GM08714 (cell line): ENCODE results near the gene RAB1B.

Experiments
- H3K4me3 ChIP-seq: fragments of 200-500 bp; sonication (Bioruptor generic); 2 replicates; pipeline ENCODE4 v1.5.1; 2014; ENCODE audit warnings: mild to moderate bottlenecking, low read length, inconsistent platforms
- ZNF274 ChIP-seq: IDR thresholded peaks from 2 replicates; pipeline ENCODE4 v1.6.1; 2012; ENCODE audit warnings: mild to moderate bottlenecking, low read depth, low read length

The RAB1B gene

GRCh38 chr11:66281776-66282467 lies 13.5 kb downstream of the RAB1B start:
- H3K4me3 ChIP-seq, result no peak overlapping the region
- TF ChIP-seq ZNF274, result no peak

- no peak for TF ChIP-seq ZNF274
- H3K4me3 ChIP-seq, result no peak overlapping the region
These were observed 14.3 kb downstream of the RAB1B start for GRCh38 chr11:66282468-66283455.

- no peak overlapping the region for H3K4me3 ChIP-seq
- TF ChIP-seq ZNF274, result no peak
These were observed 15.1 kb downstream of the RAB1B start for GRCh38 chr11:66283461-66284105.

GRCh38 chr11:66284526-66285078 lies 16.2 kb downstream of the RAB1B start:
- no peak overlapping the region for H3K4me3 ChIP-seq

GRCh38 chr11:66285250-66285947 lies 17.0 kb downstream of the RAB1B start:
- TF ChIP-seq ZNF274, result no peak
- H3K4me3 ChIP-seq, result no peak overlapping the region

More at GRCh38 chr11:66284526-66285078, 16.2 kb downstream of the RAB1B start:
- TF ChIP-seq ZNF274, result no peak

- no peak overlapping the region for H3K4me3 ChIP-seq
- no peak for TF ChIP-seq ZNF274
These were observed 18.3 kb downstream of the RAB1B start for GRCh38 chr11:66286699-66287098.

- TF ChIP-seq ZNF274, result no peak
- no peak overlapping the region for H3K4me3 ChIP-seq
These were observed 18.9 kb downstream of the RAB1B start for GRCh38 chr11:66287211-66287888.

- peak overlapping the region; percentile 81 for H3K4me3 ChIP-seq
- TF ChIP-seq ZNF274, result no peak
These were observed 19.6 kb downstream of the RAB1B start for GRCh38 chr11:66287889-66288670.

GRCh38 chr11:66288671-66289547 lies 20.5 kb downstream of the RAB1B start, which contains the start of gene YIF1A:
Gene YIF1A, minus strand, starts transcription at chr11:66289143. Its CDS starts 158 bp downstream, at chr11:66288985.
- no peak for TF ChIP-seq ZNF274
- peak within 1 kb of the TSS; percentile 81 for H3K4me3 ChIP-seq

GRCh38 chr11:66289548-66290329 lies 21.3 kb downstream of the RAB1B start:
- TF ChIP-seq ZNF274, result no peak
- peak overlapping the region; percentile 68; the same call in 1 of the 2 replicates for H3K4me3 ChIP-seq

- H3K4me3 ChIP-seq, result no peak overlapping the region
- TF ChIP-seq ZNF274, result no peak
These were observed 21.8 kb downstream of the RAB1B start for GRCh38 chr11:66290330-66290621.
